Small intestine (tissue), 7 donors: ENCODE results near the gene CDC42. TPM values are rescaled to one million over a fixed set of nuclear protein-coding genes. Genes with fewer than 3 reads are reported as not detected.
"Not testable (repeated sequence)": the region's sequence is repeated elsewhere in the genome, so short reads cannot be mapped to it uniquely, and the experiment has no call there.

Experiments
- DNase-seq, 2 donors: peaks; one replicate each; pipeline versions ENCODE4 v3.0.0 to v3.0.0-alpha.2; 2013
- FAIRE-seq: peaks from 2 replicates; lab custom pipeline; 2012; peaks lifted over from hg19 to GRCh38; lab: Jason Lieb, UNC
- H3K27ac ChIP-seq, 3 donors: one replicate each; pipeline ENCODE4 v1.5.1; 2013; ENCODE audit warnings: low read length in 2 of 3, mild to moderate bottlenecking in 2 of 3, control low read depth in 1 of 3, inconsistent platforms in 1 of 3, low read depth in 1 of 3, moderate library complexity in 1 of 3
- H3K27me3 ChIP-seq, 3 donors: one replicate each; pipeline ENCODE4 v1.6.1; 2013; ENCODE audit warnings: low read length in 3 of 3, inconsistent platforms in 1 of 3; ENCODE audit not compliant: control insufficient read depth in 3 of 3, insufficient read depth in 3 of 3
- H3K36me3 ChIP-seq, 3 donors: one replicate each; pipeline ENCODE4 v1.6.1; 2013; ENCODE audit warnings: low read length in 3 of 3, inconsistent platforms in 1 of 3, low read depth in 1 of 3, mild to moderate bottlenecking in 1 of 3, moderate library complexity in 1 of 3; ENCODE audit not compliant: control insufficient read depth in 3 of 3, insufficient read depth in 2 of 3
- H3K4me1 ChIP-seq, 3 donors: one replicate each; pipeline ENCODE4 v1.6.1; 2013; ENCODE audit warnings: low read length in 2 of 3, inconsistent platforms in 1 of 3, low read depth in 1 of 3, mild to moderate bottlenecking in 1 of 3, moderate library complexity in 1 of 3; ENCODE audit not compliant: control insufficient read depth in 3 of 3, insufficient read depth in 2 of 3
- H3K4me3 ChIP-seq, 3 donors: one replicate each; pipeline ENCODE4 v1.5.1; 2013; ENCODE audit warnings: low read length in 3 of 3, control low read depth in 1 of 3, inconsistent platforms in 1 of 3, low read depth in 1 of 3, mild to moderate bottlenecking in 1 of 3, moderate library complexity in 1 of 3
- H3K9me3 ChIP-seq, 2 donors: one replicate each; pipeline ENCODE4 v1.6.1; 2013; ENCODE audit warnings: low read depth in 1 of 2, low read length in 1 of 2; ENCODE audit not compliant: control insufficient read depth in 2 of 2, insufficient read depth in 1 of 2
- WGBS, 3 donors: extraction: QIAGEN DNeasy Blood & Tissue Kit; methylation state at CpG; one replicate each; pipeline ENCODE4 v1.1.7; 2013; 5-methylcytosine and 5-hydroxymethylcytosine counted together
- polyA plus RNA-seq, 4 donors: library from polyadenylated mRNA; stranded (reverse) in 3 of 4; unstranded in 1 of 4; fragments of 200-250 nt in 3 of 4; fragments of 120-200 nt in 1 of 4; gene quantifications; one replicate each; pipeline versions ENCODE4 v1.2.1 to v1.2.3, GENCODE V29; 2013
- donor health status: healthy with polysubstance abuse.
- donor health status: control.
- donor health status: control.
- donor health status: Bipolar disorder and iron deficiency.
- donor health status: healthy.

CDC42 gene
- polyA plus RNA-seq, 4 donors = 175 to 255 (median 235) TPM

- not testable (repeated sequence) for H3K27me3 ChIP-seq, DNase-seq, H3K27ac ChIP-seq, FAIRE-seq, H3K4me3 ChIP-seq, H3K36me3 ChIP-seq, H3K4me1 ChIP-seq, H3K9me3 ChIP-seq
- 73 to 79% (median 76%) methylated on average over 4 of the region's 4 CpGs for WGBS, 3 donors
These were observed 39.8 kb upstream of the CDC42 start for GRCh38 chr1:22012752-22013151.

DNA sequence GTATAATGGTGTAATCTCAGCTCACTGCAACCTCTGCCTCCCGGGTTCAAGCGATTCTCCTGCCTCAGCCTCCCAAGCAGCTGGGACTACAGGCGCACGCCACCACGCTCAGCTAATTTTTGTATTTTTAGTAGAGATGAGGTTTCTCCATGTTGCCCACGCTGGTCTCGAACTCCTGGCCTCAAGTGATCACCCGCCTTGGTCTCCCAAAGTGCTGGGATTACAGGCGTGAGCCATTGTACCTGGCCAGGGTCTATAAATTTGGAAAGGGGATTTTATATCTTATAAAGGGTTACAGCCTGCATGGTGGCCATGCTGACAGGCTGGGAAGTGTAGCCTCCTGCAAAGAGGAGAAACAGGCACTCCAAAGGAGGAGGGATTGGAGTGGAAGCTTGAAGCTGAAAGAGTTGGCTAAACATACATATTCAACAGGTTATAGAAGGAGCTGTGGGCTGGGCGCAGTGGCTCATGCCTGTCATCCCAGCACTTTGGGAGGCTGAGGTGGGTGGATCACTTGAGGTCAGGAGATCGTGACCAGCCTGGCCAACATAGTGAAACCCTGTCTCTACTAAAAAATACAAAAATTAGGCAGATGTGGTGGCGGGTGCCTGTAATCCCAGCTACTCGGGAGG lies 37.8 kb upstream of the CDC42 start:
- DNase-seq, FAIRE-seq, H3K4me3 ChIP-seq, H3K27me3 ChIP-seq, H3K9me3 ChIP-seq, H3K4me1 ChIP-seq, H3K36me3 ChIP-seq, H3K27ac ChIP-seq: not testable (repeated sequence)
- 88 to 94% (median 92%) methylated on average over 13 of the region's 13 CpGs for WGBS, 3 donors

- Histone ChIP-seq H3K27ac (peak overlapping the region in 1 of 3 donors; percentile 77), H3K9me3 (no peaks in the 10 kb centered on the region), H3K36me3 (no peaks in the 10 kb centered on the region), H3K27me3 (no peaks in the 10 kb centered on the region), H3K4me3 (no peak overlapping the region), H3K4me1 (no peaks in the 10 kb centered on the region)
- FAIRE-seq (no peak), DNase-seq (peak in 1 of 2 donors; percentile 39)
- WGBS, 3 donors = 58 to 74% (median 68%) methylated on average over 10 of the region's 10 CpGs
These were observed 33.6 kb upstream of the CDC42 start for GRCh38 chr1:22018583-22019559.

- WGBS, 3 donors = 91 to 94% (median 94%) methylated on average over 6 of the region's 6 CpGs
- Histone ChIP-seq H3K27ac (no peak overlapping the region), H3K4me1 (peaks cover 0 to 8% (median 4%) of the 10 kb centered on the region in 3 donors), H3K36me3 (no peaks in the 10 kb centered on the region), H3K9me3 (no peaks in the 10 kb centered on the region), H3K4me3 (no peak overlapping the region), H3K27me3 (no peaks in the 10 kb centered on the region)
- no peak for DNase-seq
- FAIRE-seq = no peak
These were observed 31.4 kb upstream of the CDC42 start for GRCh38 chr1:22021061-22021460.

DNA sequence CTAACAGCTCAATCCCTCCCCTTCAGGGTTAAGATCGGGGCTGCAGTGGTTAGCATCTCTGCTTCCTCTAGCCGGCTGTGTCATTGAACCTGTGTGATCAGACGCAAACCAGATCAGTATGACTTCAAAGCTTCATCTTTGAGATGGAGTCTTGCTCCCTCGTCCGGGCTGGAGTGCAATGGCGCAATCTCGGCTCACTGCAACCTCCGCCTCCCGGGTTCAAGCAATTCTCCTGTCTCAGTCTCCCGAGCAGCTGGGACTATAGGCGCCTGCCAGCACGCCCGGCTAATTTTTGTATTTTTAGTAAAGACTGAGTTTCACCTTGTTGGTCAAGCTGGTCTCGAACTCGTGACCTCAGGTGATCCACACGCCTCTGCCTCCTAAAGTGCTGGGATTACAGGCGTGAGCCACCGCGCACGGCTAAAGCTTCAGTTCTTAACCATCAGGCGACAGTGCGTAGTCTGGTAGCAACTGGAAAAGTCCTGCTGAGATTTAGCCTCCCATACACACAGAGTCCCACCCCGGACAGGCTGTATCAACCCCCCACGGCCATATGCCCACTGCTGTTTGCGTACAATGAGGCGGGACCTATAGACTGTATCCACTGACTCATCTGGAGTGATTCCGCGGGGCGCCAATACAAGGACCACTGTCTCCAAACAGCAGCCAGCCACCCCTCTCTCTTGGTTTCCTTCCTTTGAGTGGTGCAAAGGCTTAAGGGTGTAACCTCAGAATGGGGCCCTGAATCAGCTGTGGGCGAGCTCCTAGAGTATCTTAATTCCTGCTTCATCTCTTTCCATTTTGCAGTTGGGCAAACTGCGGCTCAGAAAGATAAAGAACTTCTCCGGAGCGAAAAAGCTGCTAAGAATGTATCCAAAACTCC lies 27.8 kb upstream of the CDC42 start:
- no peaks in the 10 kb centered on the region for H3K27me3 ChIP-seq
- H3K4me1 ChIP-seq = peaks cover 0 to 12% (median 4%) of the 10 kb centered on the region in 3 donors
- H3K4me3 ChIP-seq = peak overlapping the region; percentile 55 to 90 (median 57)
- no peaks in the 10 kb centered on the region for H3K36me3 ChIP-seq
- peak overlapping the region; percentile 94 to 98 (median 97) for H3K27ac ChIP-seq
- H3K9me3 ChIP-seq = no peaks in the 10 kb centered on the region
- 1 to 5% (median 3%) methylated on average over 33 of the region's 33 CpGs for WGBS, 3 donors
- FAIRE-seq (no peak), DNase-seq (peak; percentile 54 to 92)

DNA sequence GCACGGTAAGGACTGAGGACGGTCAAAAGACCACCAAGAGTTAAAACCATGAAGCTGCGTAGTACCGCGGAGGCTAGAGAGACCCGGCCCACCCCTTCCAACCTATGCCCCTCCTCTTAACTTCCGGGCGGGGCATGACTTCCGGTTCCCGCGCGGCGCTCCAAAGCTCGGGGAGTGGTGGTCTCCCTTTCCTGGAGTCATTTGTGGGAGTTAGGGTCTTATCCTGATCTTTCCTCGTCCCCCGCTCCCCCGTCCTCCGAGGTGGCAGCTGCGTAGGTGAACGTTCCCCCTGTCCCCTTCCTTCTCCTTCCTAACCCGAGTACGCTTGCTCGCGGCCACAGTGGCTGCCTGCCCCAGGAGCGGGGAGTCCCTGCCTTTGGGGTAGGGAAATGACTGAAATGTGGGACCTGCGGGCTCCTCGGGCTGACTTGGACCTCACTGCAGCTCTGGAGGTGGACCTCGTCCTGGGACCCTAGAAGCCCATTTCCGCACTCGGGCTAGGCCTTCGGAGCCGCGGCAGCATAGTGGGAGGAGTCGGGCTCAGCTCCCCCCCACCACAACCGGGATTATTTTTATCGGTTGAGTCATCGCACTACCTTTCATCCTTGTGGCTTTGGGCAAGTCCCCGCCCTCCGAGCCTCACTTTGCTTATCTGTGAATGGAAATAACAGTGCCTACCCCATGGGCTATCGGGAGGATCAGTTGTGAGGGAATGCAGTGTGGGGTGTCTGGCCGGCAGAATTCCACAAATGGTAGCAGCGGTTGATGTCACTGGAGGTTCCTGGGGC lies 26.9 kb upstream of the CDC42 start:
- FAIRE-seq (no peak), DNase-seq (peak; percentile 90 to 91)
- H3K4me1 ChIP-seq = peaks cover 0 to 12% (median 4%) of the 10 kb centered on the region in 3 donors
- peak overlapping the region; percentile 55 to 90 (median 57) for H3K4me3 ChIP-seq
- H3K36me3 ChIP-seq = no peaks in the 10 kb centered on the region
- H3K27ac ChIP-seq = peak overlapping the region; percentile 94 to 98 (median 97)
- H3K9me3 ChIP-seq = no peaks in the 10 kb centered on the region
- 1% methylated on average over 41 to 42 of the region's 42 CpGs for WGBS, 3 donors
- no peaks in the 10 kb centered on the region for H3K27me3 ChIP-seq

- no peaks in the 10 kb centered on the region for H3K36me3 ChIP-seq
- WGBS, 3 donors = 54 to 70% (median 69%) methylated on average over 3 of the region's 3 CpGs
- no peaks in the 10 kb centered on the region for H3K27me3 ChIP-seq
- H3K9me3 ChIP-seq = no peaks in the 10 kb centered on the region
- no peak for DNase-seq
- no peak for FAIRE-seq
- H3K4me1 ChIP-seq = peaks cover 0 to 18% (median 4%) of the 10 kb centered on the region in 3 donors
- H3K27ac ChIP-seq = no peak overlapping the region
- no peak overlapping the region for H3K4me3 ChIP-seq
These were observed 25.6 kb upstream of the CDC42 start for GRCh38 chr1:22026924-22027289.
